GM19467 (cell line): ENCODE results near the gene CASP10.
"Not testable (repeated sequence)": the region's sequence is repeated elsewhere in the genome, so short reads cannot be mapped to it uniquely, and the experiment has no call there.

ENCODE experiments used
- ATAC-seq: cut with Tn5 transposase; IDR thresholded peaks from one replicate; pipeline ENCODE4 v1.9.1; 2021; ENCODE audit warnings: mild to moderate bottlenecking, moderate library complexity; ENCODE audit not compliant: unreplicated experiment

CASP10 gene

GRCh38 chr2:201231781-201232466 lies 49.0 kb downstream of the CASP10 start:
- ATAC-seq = peak; percentile 47

- no peak for ATAC-seq
Measured at GRCh38 chr2:201232467-201232815, 49.5 kb downstream of the CASP10 start.

GRCh38 chr2:201233192-201233811 lies 50.4 kb downstream of the CASP10 start:
- peak; percentile 90 for ATAC-seq

- no peak for ATAC-seq
Measured at GRCh38 chr2:201233812-201234662, 51.1 kb downstream of the CASP10 start.

- no peak for ATAC-seq
Measured at GRCh38 chr2:201234663-201235135, 51.8 kb downstream of the CASP10 start.

- ATAC-seq = no peak
Measured at GRCh38 chr2:201235860-201236811, 53.2 kb downstream of the CASP10 start.

GRCh38 chr2:201237486-201238123 lies 54.7 kb downstream of the CASP10 start:
- no peak for ATAC-seq

- ATAC-seq = not testable (repeated sequence)
Measured at GRCh38 chr2:201239167-201239935, 56.4 kb downstream of the CASP10 start.

- ATAC-seq = no peak
Measured at GRCh38 chr2:201242571-201243277, 59.8 kb downstream of the CASP10 start.

- no peak for ATAC-seq
Measured at GRCh38 chr2:201244829-201245228, 61.9 kb downstream of the CASP10 start.

- no peak for ATAC-seq
Measured at GRCh38 chr2:201246280-201246679, 63.3 kb downstream of the CASP10 start.

GRCh38 chr2:201248288-201248844 lies 65.4 kb downstream of the CASP10 start:
- ATAC-seq = no peak

- ATAC-seq = no peak
Measured at GRCh38 chr2:201249889-201250288, 66.9 kb downstream of the CASP10 start.

GRCh38 chr2:201250741-201251140 lies 67.8 kb downstream of the CASP10 start:
- ATAC-seq = no peak

- ATAC-seq = no peak
Measured at GRCh38 chr2:201254081-201254730, 71.3 kb downstream of the CASP10 start.

- no peak for ATAC-seq
Measured at GRCh38 chr2:201255408-201256033, 72.6 kb downstream of the CASP10 start.

GRCh38 chr2:201256082-201256481 lies 73.1 kb downstream of the CASP10 start:
- no peak for ATAC-seq
